ENCODE data around the gene TAS2R14.

DNA sequence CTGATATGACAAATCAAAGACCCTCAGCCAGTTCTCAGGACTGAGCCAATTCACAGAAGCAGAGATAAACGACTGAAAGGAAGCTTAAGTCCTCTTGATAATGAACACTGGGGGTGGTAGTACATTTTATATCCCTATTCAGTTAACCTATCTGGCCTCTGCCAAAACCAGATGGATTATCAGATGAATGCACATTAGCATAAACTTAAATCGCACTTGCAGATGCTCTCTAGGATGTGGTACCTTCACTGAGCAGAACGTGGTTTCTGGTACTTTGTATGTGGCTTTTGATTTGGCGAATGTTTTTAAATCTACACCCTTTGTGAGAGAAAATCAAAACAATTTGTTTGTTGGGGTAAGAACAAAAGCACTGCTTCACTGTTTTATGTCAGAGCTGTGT, 21.1 kb upstream of the TAS2R14 start:
- TF ChIP-seq CTCF (IDR thresholded peaks at IDR 0.05) (0 out of 2 replicates have a peak, but pooled peaks have one; percentile 0), POLR2AphosphoS5 (IDR thresholded peaks at IDR 0.05; ENCODE audit: low read depth, low read length) (no peak), SIN3A (IDR thresholded peaks at IDR 0.05; ENCODE audit: borderline replicate concordance, insufficient read depth, low read depth, low read length) (no peak)

Data from Panc1 (cell line).